SW480 (cell line): ENCODE data around the gene TMEM221.
A peak's percentile ranks its signal among the peaks of the same experiment; 100 is the strongest.

ENCODE experiments used
- DNase-seq: peaks from one replicate; pipeline ENCODE4 v3.0.0-alpha.2; 2016; ENCODE audit warnings: low spot score

The TMEM221 gene

DNA sequence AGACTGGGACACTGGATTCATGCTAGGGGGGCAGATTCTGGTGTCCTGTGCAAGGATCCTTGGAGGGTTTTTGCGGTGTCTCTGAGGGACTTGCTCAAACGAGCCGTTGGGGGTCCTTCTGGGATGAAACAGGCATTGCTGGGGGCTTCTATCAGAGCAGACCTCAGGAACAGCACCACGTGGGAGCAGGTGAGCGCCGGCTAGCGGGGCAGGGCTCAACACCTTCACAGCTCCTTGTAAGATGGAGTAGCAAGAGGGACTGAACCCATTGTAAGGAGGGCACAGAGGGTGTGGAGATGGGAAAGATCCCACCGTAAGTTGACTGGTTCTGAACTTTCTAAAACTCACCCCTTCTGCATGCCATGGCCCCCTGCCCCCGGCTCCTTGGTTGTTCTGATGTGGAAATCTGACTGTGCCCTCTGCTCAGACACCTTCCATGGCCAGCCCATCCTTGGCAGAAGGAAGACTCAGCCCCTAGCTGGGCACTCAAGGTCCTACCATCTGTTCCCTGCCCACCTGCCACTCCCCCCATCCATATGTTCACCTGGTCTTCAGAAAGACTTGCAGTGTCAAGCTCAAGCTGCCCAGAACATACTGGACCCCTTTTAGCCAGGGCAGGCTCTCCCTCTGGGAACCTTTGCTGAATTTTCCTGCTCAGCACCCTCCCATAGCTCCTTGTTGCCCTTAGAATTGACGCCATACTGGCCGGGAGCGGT lies 23.1 kb upstream of the TMEM221 start:
- DNase-seq, result no peak

- peak; percentile 98 for DNase-seq
Measured at GRCh38 chr19:17470068-17470841, 21.8 kb upstream of the TMEM221 start, which contains the start of gene SLC27A1. Gene SLC27A1 (plus strand): TSS chr19:17470524. CDS start chr19:17470541, 17 bp downstream.

DNA sequence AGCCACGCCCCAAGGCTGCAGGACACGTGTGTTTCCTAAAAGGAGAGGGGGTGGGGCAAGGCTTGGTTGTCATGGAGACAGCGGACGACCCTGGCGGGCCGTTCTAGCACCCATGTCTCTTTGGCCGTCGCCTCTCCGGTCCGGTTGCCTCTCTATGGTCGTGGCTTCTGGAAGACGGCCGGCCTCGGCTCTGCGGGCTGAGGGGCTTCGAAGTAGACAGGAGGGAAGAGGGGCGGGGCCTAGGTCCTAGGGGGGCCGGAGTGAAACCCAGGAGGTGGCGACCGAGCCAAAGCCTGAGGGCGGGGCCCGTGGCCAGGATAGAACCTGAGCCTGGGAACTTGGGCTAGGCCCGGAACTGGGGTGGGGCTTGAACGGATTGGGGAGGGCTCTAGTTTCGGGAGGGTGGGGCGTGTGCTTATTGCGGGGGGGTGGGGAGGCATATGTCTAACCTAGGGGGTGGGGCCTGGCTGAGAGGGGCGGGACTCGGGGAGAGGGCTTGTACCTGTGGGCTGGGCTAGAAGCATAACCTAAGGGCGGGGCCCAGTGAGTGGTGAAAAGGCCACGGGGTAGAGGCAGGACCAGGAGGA lies 21.1 kb upstream of the TMEM221 start:
- peak; percentile 95 for DNase-seq

DNA sequence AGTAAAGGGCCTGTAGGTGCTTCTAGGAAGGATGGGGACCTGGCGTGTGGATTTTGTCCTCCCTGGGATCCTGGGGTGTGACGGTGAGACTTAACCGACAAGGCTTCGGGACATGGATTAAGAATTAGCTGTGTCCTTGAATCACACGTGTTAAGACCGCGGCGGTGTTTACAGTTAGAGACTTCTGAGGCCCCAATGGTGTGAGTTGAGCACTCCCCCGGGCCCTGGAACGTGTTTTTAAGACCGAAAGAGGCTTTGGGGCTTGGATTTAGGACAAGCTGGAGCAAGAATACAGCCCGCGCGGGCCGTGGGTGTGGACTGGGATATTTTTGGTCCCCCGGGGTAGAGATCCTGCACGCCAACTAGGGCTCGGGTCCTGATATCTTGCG lies 20.6 kb upstream of the TMEM221 start:
- DNase-seq, result no peak

DNA sequence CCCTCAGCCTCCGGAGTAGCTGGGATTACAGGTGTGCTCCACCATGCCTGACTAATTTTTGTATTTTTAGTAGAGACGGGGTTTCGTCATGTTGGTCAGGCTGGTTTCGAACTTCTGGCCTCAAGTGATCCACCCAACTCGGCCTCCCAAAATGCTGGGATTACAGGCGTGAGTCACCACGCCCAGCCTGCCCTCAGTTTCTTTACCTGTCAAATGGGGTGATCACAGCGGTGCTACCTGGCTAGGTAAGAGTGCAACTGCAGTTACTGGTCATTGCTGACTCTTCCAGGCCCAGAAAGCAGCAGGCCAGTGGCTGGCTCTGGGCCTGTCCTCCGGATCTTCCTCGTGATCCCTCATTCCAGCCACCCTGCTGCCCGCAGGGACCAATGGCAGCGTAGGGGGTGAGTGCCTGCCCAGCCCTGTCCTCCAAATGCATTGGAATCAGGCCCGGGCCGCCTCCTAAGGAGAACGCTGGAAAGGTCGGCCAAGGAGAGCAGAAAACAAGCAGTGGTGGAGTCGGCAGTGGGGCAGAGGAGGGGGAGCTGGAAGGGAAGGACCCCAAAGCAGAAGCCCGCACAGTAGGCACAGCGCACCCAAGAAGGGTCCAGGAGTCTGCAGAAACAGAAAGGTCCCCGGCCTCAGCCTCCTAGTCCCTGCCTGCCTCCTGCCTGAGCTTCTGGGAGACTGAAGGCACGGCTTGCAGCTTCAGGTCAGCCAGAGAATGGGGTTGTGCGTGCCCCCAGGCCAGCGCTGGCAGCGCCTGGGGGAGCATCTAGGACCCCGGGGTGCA lies 20.0 kb upstream of the TMEM221 start:
- no peak for DNase-seq

DNA sequence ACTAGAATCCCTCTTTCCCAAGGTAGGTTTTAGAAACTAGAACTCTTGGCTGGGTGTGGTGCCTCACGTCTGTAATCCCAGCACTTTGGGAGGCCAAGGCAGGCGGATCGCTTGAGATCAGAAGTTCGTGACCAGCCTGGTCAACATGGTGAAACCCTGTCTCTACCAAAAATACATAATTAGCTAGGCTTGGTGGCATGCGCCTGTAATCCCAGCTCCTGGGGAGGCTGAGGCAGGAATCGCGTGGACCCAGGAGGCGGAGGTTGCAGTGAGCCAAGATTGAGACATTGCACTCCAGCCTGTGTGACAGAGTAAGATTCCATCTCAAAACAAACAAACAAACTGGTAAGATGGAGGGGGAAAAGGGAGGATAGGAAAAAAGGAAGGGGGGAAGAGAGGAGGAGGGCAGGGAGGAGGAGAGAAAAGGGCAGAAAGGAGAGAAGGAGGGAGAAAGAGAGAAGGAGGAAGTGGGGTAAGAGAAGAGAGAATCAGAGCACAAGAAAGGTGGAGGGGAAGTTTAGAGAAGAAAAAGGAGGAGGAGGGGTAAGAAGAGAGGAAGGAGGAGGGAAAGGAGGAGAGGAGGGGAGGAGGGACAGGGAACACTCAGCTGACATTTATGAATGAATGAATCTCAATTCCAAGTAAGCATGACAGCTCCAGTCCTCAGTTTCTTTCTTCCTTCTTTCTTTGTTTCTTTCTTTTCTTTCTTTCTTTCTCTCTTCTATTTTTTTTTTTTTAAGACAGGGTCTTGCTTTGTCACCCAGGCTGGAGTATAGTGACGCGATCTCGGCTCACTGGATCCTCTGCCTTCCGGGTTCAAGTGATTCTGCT lies 19.2 kb upstream of the TMEM221 start:
- no peak for DNase-seq

DNA sequence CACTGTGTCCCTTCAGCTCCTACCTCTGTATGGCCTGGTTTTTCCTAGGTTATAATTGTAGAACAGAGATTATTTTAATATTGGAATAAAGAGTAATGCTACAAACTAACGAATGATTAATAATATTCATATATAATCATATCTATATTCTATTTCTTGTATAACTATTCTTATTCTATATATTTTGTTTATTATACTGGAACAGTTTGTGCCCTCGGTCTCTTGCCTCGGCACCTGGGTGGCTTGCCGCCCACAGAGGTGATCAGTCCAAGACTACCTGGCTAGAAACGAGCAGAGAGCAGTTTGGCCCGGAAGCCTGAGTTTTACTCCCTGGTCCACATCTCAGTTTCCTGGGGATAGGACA lies 18.0 kb upstream of the TMEM221 start:
- DNase-seq, result no peak

DNA sequence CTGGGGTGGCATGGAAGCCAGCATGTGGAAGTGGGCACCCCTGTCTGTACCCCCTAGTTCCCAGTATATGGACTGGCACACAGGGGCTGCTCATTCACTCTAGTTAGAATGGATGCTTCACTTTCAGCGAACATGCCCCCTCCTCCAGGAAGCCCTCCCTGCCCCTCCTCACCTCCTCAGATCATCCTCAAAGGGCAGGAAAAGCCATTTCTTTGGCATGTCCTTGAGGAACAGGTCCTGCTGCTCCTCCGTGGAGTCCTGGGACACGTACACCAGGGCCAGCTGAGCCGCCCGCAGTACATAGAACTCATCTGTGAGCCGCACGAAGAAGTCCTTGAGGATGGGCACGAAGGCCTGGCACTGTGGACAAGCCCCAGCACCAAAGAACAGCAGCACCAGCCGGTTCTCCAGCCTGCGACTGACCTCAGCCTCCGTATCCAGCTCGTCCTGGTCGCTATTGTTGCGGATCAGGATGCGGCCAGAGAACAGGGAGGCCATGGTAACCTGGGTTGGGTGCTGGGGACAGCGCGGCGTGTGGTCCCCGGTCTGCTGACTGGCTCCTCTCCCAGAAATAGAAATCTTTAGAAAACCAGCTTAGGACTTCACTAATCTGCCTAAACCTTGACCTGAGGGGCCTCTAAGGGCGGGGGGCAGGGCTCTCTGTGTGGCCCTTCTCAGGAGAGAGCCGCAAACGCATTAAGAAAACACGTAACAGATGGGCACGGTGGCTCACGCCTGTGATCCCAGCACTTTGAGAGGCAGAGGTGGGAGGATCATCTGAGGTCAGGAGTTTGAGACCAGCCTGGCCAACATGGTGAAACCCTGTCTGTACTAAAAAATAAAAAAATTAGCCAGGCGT lies 12.1 kb upstream of the TMEM221 start, which contains the start of gene NXNL1:
TSS of gene NXNL1 (minus strand) at position 555 of the 859 bp plus-strand sequence. CDS start at position 498, 57 bp downstream.
- no peak for DNase-seq

DNA sequence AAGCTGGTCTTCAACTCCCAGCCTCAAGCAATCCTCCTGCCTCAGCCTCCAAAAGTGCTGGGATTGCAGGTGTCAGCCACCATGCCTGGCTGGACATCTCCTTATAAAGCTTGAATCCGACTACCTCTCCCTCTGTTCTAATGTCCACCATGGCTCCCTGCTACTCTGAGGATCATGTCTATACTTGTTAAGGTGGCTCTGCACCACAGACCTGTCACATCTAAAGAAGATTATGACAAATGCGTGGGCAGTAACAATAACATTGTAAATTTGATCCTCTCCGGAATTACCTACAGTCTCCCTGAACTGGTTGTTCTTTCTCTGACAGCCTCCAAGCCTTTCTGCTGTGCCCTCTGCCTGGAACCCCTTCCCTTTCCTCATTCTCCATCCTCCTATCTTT lies 10.5 kb upstream of the TMEM221 start:
- peak; percentile 35 for DNase-seq

- DNase-seq, result no peak
Measured at GRCh38 chr19:17457616-17458015, 9.1 kb upstream of the TMEM221 start.

GRCh38 chr19:17456127-17456526 lies 7.7 kb upstream of the TMEM221 start:
- DNase-seq, result no peak

DNA sequence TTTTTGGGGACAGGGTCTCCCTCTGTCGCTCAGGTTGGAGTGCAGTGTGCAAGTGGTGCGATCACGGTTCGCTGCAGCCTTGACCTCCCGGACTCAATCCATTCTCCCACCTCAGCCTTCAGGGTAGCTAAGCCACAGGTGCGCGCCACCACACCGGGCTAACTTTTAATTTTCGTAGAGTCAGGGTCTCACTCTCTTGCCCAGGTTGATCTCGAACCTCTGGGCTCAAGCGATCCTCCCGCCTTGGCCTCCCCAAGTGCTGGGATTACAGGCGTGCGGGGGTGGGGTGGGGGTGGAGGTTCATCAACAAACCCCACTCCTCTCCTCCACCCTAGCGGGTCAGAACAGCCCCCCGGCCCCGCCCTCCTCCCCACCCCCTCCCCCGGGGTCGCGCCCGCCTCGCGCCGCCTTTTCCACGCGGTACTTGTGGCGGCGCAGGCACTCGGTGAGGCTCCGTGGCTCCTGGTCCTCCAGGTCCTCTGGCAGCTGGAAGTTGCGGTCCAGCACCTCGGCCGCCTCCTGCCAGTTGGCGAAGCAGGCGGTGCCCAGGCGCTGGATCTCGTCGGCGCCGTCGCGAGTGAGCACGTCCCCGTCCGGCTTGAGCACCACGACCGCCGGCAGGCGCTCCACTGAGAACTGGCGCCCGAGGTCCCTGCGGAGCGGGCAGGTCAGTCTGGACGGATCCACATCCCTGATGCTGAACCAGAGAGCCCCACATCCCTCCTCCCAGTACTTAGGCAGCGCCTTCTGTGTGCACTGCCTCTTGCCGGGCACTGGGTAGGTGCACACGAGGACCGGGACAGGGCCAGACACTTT lies 7.0 kb upstream of the TMEM221 start:
- DNase-seq, result no peak

- no peak for DNase-seq
Measured at GRCh38 chr19:17454576-17455071, 6.2 kb upstream of the TMEM221 start.

DNA sequence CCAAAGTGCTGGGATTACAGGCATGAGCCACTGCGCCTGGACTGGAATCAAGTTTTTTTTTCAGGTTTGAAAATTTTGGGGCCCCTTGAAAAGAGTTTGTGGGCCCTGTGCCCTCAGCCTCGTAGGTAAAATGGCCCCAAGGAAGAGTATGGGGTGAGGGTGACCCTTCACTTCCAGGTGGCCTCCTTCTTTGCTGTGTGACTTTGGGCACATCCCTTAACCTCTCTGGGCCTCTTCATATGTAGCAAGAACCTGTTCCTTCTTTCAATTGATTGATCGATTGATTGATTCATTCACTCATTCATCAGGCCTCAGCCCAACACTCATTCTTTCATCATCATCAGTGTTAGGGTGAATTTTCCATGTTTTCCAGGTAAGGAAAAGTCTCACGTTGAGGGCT lies 3.4 kb upstream of the TMEM221 start:
- DNase-seq, result no peak

DNA sequence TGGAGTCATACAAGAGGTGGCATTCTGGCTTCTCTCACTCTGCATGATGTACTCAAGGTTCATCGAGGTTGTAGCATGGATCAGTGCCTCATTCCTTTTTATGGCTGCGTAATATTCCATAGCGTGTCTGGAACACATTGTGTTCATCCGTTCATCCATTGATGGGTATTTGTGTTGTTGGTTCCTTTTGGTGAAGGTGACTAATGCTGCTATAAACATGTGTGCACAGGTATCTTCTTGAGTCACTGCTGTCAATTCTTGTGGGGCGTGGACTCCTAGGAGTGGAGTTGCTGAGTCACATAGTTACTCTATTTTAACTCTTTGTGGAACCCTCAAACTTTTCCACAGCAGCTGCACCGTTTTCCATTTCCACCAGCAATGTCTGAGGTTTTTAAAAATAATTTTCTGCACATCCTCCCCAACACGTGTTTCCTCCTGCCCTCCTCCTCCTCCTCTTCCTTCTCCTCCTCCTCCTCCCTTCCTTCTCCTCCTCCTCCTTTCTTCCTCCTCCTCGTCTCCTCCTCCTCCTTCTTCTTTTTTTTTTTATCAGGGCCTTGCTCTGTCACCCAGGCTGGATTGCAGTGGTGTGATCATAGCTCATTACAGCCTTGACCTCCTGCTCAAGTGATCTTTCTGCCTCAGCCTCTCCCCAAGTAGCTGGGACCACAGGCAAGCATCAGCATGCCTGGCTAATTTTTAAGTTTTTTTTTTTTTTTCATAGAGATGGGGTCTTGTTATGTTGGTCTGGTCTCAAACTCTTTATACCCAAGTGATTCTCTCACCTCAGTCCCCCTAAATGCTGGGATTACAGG lies 2.0 kb upstream of the TMEM221 start:
- peak; percentile 82 for DNase-seq

GRCh38 chr19:17447704-17448130 lies 751 bp downstream of the TMEM221 start:
- no peak for DNase-seq

GRCh38 chr19:17445526-17446165 lies 2.8 kb downstream of the TMEM221 start:
- DNase-seq, result no peak
